DMS114 treated with DMSO at 0.1 percent for 48 hours (cell line): ENCODE data around the gene BUD23.
"Not testable (repeated sequence)": the region's sequence is repeated elsewhere in the genome, so short reads cannot be mapped to it uniquely, and the experiment has no call there.

ENCODE experiments used
- DNase-seq: peaks from one replicate; lab custom pipeline; 2025; ENCODE audit not compliant: unreplicated experiment; lab: John Stamatoyannopoulos, UW

BUD23 gene, protein sequence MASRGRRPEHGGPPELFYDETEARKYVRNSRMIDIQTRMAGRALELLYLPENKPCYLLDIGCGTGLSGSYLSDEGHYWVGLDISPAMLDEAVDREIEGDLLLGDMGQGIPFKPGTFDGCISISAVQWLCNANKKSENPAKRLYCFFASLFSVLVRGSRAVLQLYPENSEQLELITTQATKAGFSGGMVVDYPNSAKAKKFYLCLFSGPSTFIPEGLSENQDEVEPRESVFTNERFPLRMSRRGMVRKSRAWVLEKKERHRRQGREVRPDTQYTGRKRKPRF

DNA sequence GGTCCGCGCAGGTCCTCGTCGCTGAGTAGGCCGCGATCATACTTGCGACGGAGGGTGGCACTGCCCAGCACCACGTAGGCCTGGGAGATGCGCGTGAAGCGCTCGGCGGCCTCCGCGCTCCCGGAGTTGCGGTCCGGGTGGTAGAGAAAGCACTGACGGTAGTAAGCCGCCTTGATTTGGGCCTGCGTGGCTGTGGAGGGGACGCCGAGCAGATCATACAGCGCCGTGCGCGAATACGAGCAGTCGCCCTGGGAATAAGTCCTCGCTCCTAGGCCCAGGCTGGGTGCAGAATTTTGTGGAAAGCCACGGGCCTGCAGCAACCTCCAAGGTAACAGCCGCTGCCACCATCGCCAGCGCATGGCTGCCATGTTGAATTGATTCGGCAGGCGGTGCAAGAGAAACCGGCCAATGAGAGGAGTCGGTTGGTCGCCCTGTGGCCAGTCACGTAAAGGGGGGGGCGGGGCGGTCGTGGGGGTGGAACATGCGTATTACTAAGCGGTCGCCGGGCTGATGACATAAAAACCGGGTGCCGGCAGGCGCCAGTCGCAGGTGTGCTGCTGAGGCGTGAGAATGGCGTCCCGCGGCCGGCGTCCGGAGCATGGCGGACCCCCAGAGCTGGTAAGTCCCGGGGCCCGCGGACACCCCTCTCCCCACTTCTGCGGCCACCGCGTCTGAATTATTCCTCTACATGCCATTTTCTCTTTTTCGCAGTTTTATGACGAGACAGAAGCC lies at the start of gene BUD23, which contains the start of gene DNAJC30:
TSS of gene BUD23 (plus strand) at position 542 of the 732 bp plus-strand sequence. CDS start at position 571, 29 bp downstream.
TSS of gene DNAJC30 (minus strand) at position 398 of the 732 bp plus-strand sequence. CDS start at position 368, 30 bp downstream.
- peak; percentile 89 for DNase-seq

GRCh38 chr7:73633844-73634243 lies 49.6 kb upstream of the BUD23 start:
- DNase-seq, result no peak

DNA sequence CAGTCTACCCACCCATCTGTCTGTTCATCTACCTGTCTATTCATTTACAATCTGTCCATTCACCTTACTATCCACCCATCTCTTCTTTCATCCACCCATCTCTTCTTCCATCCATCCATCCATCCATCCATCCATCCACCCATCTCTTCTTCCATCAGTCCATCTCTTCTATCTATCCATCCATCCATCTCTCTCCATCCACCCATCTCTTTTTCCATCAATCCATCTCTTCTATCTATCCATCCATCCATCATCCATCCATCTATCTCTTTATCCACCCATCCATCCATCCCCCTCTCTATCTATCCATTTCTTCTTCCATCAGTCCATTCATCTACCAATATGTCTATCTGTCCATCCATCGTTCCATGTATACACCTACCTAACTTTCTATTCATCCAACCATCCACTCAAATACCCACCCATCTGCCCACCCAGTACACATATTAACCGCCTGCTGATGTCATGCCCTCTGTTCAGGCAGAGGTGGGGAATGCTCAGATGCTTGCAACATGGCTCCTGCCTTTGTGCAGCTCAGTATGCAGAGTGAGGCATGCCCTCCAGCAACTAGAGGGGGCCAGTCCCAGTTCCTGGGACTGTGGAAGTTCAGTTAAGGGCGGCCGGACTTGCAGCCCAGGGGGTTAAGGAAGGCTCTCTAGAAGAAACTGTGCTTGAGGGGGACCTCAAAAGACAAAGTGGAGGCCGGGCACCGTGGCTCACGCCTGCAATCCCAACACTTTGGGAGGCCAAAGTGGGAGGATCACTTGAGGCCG lies 47.8 kb upstream of the BUD23 start:
- no peak for DNase-seq

DNA sequence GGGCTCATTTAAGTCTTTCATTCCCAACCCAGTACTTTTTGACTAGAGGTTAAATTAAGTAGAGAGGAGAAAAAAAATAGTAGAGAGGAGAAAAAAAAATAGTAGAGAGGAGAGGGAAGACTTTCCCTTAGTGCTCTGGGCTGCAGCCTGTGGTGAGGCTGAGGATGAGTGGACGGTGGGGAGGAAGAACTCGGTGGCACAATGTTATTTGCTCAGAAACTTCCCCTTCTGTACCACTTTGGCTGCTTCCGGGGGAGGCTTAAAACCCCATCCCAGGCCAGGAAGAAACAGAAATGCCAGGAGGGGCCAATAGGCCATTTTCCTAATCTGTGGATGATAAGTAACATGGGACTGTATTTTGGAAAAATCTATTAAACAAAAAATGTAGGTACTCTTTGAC lies 44.5 kb upstream of the BUD23 start:
- DNase-seq, result no peak

DNA sequence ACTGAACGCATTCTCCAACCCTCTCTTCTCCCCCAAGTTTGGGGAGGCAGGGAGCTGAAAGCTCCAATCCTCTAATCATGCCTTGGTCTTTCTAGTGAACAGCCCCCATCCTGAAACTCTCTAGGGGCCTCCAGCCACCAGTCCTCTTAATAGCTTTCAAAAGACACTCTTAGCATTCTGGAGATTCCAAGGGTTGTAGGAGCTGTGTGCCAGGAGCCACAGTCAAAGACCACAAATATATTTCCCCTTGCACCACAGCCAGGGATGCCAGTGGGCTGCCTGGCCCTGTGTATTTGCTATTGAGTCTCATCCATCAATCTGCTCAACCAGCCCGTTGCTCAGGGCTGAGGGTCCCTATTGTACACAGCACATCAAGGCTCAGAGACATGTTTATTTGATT lies 40.6 kb upstream of the BUD23 start:
- DNase-seq, result no peak

- DNase-seq, result no peak
Measured at GRCh38 chr7:73644688-73645286, 38.6 kb upstream of the BUD23 start.

DNA sequence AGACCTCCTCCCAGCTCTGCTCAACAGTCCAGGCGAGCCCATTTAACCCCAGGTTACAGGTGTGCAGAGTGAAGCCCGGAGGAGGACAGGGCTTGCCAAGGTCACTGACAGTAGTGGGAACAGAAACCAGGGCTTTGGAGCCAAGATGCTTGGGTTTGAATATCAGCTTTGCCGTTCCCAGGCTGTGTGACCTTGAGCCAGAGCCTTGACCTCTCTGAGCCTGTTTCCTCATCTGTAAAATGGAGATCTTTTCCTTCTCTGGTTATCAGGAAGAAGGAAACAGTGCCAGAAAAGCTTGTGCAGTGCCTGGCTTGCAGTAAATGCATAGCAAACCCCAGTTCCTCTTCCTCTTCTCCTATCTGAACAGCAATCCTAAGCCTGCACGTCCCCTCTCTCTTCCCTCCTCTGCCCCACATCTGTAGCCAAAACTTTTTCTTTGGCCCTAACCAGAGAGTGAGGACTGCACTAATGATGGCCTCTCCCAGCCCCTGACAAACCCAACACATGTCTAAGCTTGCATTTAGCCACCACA lies 37.7 kb upstream of the BUD23 start:
- no peak for DNase-seq

- DNase-seq, result no peak
Measured at GRCh38 chr7:73646785-73647724, 36.3 kb upstream of the BUD23 start.

DNA sequence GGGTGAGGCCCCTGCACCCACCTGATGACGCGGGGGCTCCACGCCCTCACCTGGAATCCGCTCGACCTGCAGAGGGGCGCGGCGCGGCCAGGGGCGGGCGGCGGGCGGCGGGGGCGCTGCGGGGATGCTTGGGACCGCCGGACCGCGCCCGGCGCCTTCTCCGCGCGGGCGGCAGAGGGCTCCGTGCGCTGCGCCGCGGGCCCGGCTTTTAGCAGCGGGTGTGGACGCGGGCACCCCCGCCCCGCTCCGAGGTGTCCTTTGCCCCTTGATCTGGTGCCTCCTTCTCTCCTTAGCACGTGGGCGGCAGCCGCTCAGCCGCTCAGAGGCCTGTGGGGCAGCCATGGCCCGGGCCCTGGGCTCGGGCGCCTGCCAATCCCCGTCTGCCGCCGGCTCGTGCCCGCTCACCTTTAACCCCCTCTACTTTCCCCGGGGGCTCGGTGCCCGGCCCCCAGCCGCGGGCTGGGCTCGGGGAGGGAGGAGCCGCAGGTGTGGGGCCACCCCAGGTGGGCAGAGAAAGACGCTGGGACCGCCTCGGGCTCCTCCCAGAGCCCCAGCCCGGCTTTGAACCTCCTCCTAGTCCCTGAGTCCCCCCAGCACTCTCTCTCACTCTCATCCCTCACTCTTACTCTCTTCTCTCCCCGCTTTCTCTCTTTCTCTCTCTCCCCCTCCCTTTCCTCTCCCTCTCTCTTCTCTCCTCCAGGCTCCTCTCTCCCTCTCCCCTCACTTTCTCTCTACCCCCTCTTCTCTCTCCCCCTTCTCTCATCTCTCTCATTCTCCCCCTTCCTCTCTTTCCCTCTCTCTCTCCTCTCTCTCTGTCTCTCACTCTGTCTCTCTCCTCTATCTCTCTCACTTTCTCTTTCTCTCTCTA lies 35.4 kb upstream of the BUD23 start:
- no peak for DNase-seq

GRCh38 chr7:73648593-73649332 lies 34.6 kb upstream of the BUD23 start:
- no peak for DNase-seq

GRCh38 chr7:73649576-73649975 lies 33.8 kb upstream of the BUD23 start:
- DNase-seq, result no peak

DNA sequence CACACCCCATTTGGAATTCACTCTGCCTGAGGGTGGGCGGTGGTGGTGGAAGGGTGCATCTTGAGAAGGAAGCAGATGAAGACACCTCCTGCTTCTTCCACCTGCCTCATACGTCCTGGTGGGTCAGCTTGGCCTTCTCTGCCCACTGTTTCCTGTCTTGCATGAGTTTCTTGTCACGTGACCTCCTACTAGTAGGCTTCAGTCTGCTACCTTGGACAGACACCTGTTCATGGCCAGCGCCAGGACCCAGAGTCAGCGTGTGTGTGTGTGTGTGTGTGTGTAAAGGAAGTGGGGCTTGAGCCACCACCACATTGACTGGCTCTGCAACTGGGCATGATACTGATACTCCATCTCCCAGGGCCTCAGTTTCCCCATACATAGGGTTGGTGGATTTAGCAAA lies 32.9 kb upstream of the BUD23 start:
- no peak for DNase-seq

DNA sequence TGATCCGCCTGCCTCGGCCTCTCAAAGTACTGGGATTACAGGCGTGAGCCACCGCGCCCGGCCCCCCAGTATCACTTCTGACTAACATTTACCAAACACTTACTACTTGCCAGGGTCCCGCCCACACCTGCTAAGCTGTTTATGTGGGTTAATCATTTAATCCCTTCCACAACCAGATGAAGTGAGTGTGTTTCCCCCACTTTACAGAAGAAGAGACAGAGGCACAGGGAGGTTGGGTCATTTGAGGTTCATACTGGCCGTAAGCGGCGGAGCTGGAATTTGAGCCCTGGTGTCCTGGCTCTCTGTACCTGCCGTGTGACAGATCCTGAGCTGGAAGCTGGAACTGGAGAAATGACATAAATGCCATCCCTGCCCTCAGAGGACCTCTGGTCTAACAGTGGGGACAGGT lies 30.9 kb upstream of the BUD23 start:
- no peak for DNase-seq

DNA sequence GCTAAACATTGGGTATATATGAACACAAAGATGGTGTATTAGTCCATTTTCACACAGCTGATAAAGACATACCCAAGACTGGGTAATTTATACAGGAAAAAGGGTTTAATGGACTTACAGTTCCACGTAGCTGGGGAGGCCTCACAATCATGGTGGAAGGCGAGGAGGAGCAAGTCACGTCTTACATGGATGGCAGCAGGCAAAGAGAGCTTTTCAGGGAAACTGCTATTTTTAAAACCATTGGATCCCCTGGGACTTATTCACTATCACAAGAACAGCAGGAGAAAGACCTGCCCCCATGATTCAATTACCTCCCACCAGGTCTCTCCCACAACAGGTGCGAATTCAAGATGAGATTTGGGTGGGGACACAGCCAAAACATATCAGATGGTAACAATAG lies 28.1 kb upstream of the BUD23 start:
- not testable (repeated sequence) for DNase-seq

GRCh38 chr7:73659983-73660382 lies 23.4 kb upstream of the BUD23 start:
- no peak for DNase-seq

- DNase-seq, result not testable (repeated sequence)
Measured at GRCh38 chr7:73660594-73660993, 22.8 kb upstream of the BUD23 start.

- DNase-seq, result no peak
Measured at GRCh38 chr7:73663033-73663432, 20.4 kb upstream of the BUD23 start.
